Neural progenitor cell (in vitro differentiated cells): ENCODE measurements around the gene NOPCHAP1. TPM values are rescaled to one million over a fixed set of nuclear protein-coding genes. Genes with fewer than 3 reads are reported as not detected.

Experiments used
- DNase-seq: peaks from one replicate; pipeline ENCODE4 v3.0.0-alpha.2; 2016; ENCODE audit warnings: low spot score
- H2AFZ ChIP-seq: fragments of 200-600 bp; sonication (generic); replicated peaks from 2 replicates; pipeline ENCODE4 v1.6.1; 2016; ENCODE audit warnings: antibody characterized with exemption
- H3F3A ChIP-seq: fragments of 200-600 bp; sonication (generic); 2 replicates; pipeline ENCODE4 v1.6.1; 2016; ENCODE audit warnings: antibody characterized with exemption, low read depth
- H3K27ac ChIP-seq: fragments of 200-600 bp; sonication (generic); 2 replicates; pipeline ENCODE4 v1.5.1; 2016; ENCODE audit warnings: mild to moderate bottlenecking
- H3K27me3 ChIP-seq: fragments of 200-600 bp; sonication (generic); 2 replicates; pipeline ENCODE4 v1.6.1; 2016; ENCODE audit warnings: mild to moderate bottlenecking, moderate library complexity
- H3K36me3 ChIP-seq: fragments of 200-600 bp; sonication (generic); 2 replicates; pipeline ENCODE4 v1.5.1; 2016
- H3K4me1 ChIP-seq: fragments of 200-600 bp; sonication (generic); 2 replicates; pipeline ENCODE4 v1.6.1; 2016; ENCODE audit warnings: mixed run types
- H3K4me2 ChIP-seq: fragments of 200-600 bp; sonication (generic); 2 replicates; pipeline ENCODE4 v1.6.1; 2016
- H3K4me3 ChIP-seq: fragments of 200-600 bp; sonication (generic); 2 replicates; pipeline ENCODE4 v1.5.1; 2016
- H3K79me2 ChIP-seq: fragments of 200-600 bp; sonication (generic); 2 replicates; pipeline ENCODE4 v1.6.1; 2016; ENCODE audit warnings: low read depth
- H3K9ac ChIP-seq: fragments of 200-600 bp; sonication (generic); 2 replicates; pipeline ENCODE4 v1.6.1; 2016
- H3K9me3 ChIP-seq: fragments of 200-600 bp; sonication (generic); 2 replicates; pipeline ENCODE4 v1.5.1; 2016; ENCODE audit warnings: low read depth
- H4K20me1 ChIP-seq: fragments of 200-600 bp; sonication (generic); 2 replicates; pipeline ENCODE4 v1.6.1; 2016; ENCODE audit warnings: low read depth
- H3K27ac Mint-ChIP-seq: 3 replicates; pipeline ENCODE4 v1.8.0; 2021; ENCODE audit warnings: mixed read lengths
- H3K27me3 Mint-ChIP-seq: 2 replicates; pipeline ENCODE4 v1.8.0; 2022; ENCODE audit warnings: low read depth, mild to moderate bottlenecking, inconsistent platforms, moderate library complexity, mixed read lengths; ENCODE audit not compliant: insufficient read depth
- H3K36me3 Mint-ChIP-seq: 3 replicates; pipeline ENCODE4 v1.8.0; 2021; ENCODE audit warnings: mixed read lengths
- H3K4me1 Mint-ChIP-seq: 3 replicates; pipeline ENCODE4 v1.8.0; 2021; ENCODE audit warnings: mixed read lengths
- H3K4me3 Mint-ChIP-seq: 3 replicates; pipeline ENCODE4 v1.8.0; 2021; ENCODE audit warnings: mild to moderate bottlenecking, moderate library complexity, mixed read lengths
- H3K9me3 Mint-ChIP-seq: 3 replicates; pipeline ENCODE4 v1.8.0; 2020; ENCODE audit warnings: mixed read lengths
- EZH2 ChIP-seq: fragments of 200-600 bp; sonication (generic); IDR thresholded peaks from 2 replicates; pipeline ENCODE4 v1.6.1; 2017; ENCODE audit warnings: antibody characterized with exemption, mild to moderate bottlenecking, moderate library complexity
- EZH2phosphoT487 ChIP-seq: fragments of 200-600 bp; sonication (generic); IDR thresholded peaks from 2 replicates; pipeline ENCODE4 v1.6.1; 2017; ENCODE audit warnings: antibody characterized with exemption
- total RNA-seq: library from RNA; depleted of rRNA; stranded (reverse); fragments of >200 nt; gene quantifications from 2 replicates; pipeline ENCODE4 v1.2.3, GENCODE V29; 2015; ENCODE audit warnings: low replicate concordance
- TF ChIP-seq, protein P1 (sequence below): fragments of 200-600 bp; sonication (generic); IDR thresholded peaks from 2 replicates; pipeline ENCODE4 v1.5.1; 2017; ENCODE audit warnings: antibody characterized with exemption, mild to moderate bottlenecking

The NOPCHAP1 gene
- total RNA-seq, 1 donor from 2014 or later: 8.6 TPM

DNA sequence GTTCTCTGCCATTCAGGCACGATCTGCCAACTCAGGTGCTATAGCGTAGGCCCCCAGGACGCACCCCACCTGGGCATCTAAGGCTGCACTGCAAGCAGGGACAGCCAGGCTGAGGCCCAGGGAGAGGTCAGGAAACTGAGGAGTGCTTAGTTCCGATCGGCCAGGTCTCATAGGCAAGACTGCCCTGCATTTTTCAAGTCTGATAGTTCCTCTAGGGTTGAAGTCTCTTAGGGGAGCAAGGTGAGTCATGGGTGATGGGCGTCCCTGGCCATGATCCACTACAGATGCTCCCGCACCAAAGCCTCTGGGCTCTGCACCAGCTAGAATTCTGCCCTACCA is 13.2 kb downstream of the NOPCHAP1 start:
- peaks cover 67% of the 10 kb centered on the region for H3K36me3 Mint-ChIP-seq
- no peak overlapping the region for H3K27ac Mint-ChIP-seq
- H4K20me1 ChIP-seq: no peaks in the 10 kb centered on the region
- peaks cover 12% of the 10 kb centered on the region for H3K36me3 ChIP-seq
- no peaks in the 10 kb centered on the region for H3F3A ChIP-seq
- H2AFZ ChIP-seq: no peak overlapping the region
- no peak overlapping the region for H3K9ac ChIP-seq
- TF ChIP-seq EZH2phosphoT487: no peak
- no peak for TF ChIP-seq EZH2
- TF ChIP-seq, protein P1, sequence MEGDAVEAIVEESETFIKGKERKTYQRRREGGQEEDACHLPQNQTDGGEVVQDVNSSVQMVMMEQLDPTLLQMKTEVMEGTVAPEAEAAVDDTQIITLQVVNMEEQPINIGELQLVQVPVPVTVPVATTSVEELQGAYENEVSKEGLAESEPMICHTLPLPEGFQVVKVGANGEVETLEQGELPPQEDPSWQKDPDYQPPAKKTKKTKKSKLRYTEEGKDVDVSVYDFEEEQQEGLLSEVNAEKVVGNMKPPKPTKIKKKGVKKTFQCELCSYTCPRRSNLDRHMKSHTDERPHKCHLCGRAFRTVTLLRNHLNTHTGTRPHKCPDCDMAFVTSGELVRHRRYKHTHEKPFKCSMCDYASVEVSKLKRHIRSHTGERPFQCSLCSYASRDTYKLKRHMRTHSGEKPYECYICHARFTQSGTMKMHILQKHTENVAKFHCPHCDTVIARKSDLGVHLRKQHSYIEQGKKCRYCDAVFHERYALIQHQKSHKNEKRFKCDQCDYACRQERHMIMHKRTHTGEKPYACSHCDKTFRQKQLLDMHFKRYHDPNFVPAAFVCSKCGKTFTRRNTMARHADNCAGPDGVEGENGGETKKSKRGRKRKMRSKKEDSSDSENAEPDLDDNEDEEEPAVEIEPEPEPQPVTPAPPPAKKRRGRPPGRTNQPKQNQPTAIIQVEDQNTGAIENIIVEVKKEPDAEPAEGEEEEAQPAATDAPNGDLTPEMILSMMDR: no peak
- H3K27me3 Mint-ChIP-seq: peaks cover 4% of the 10 kb centered on the region
- H3K79me2 ChIP-seq: peaks cover 3% of the 10 kb centered on the region
- no peak for DNase-seq
- H3K9me3 Mint-ChIP-seq: no peaks in the 10 kb centered on the region
- no peak overlapping the region for H3K4me3 Mint-ChIP-seq
- no peak overlapping the region for H3K27ac ChIP-seq
- no peaks in the 10 kb centered on the region for H3K4me1 Mint-ChIP-seq
- no peaks in the 10 kb centered on the region for H3K9me3 ChIP-seq
- H3K4me2 ChIP-seq: no peak overlapping the region
- no peak overlapping the region for H3K4me3 ChIP-seq
- no peaks in the 10 kb centered on the region for H3K27me3 ChIP-seq
- no peaks in the 10 kb centered on the region for H3K4me1 ChIP-seq

DNA sequence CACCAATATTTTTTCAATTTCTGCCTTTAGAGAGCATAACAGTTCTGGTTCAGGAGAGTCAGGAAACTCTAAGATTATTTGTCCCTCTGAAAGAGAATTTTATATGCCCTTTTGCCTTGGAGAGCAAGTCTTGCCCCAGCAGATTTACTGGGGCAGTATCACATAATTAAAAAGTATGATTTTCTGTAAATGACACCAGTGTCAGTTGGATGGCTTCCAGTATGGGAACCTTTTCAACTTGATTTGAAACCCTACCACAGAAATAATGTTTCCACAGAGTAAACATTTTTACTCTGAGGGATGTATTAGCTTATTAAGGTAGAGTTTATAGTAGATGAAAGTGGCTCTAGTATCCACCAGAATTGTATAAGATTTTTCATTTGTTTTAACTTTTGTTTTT is 15.4 kb downstream of the NOPCHAP1 start:
- DNase-seq: no peak
- H3K4me1 Mint-ChIP-seq: no peaks in the 10 kb centered on the region
- no peaks in the 10 kb centered on the region for H3K4me1 ChIP-seq
- no peaks in the 10 kb centered on the region for H3K9me3 Mint-ChIP-seq
- no peak overlapping the region for H2AFZ ChIP-seq
- no peaks in the 10 kb centered on the region for H3K9me3 ChIP-seq
- peaks cover 16% of the 10 kb centered on the region for H3K36me3 ChIP-seq
- no peak overlapping the region for H3K4me3 ChIP-seq
- H3K27me3 ChIP-seq: no peaks in the 10 kb centered on the region
- no peak overlapping the region for H3K27ac Mint-ChIP-seq
- TF ChIP-seq EZH2: no peak
- no peak for TF ChIP-seq EZH2phosphoT487
- TF ChIP-seq, protein P1: no peak
- H4K20me1 ChIP-seq: no peaks in the 10 kb centered on the region
- H3K9ac ChIP-seq: no peak overlapping the region
- peaks cover 73% of the 10 kb centered on the region for H3K36me3 Mint-ChIP-seq
- no peak overlapping the region for H3K4me3 Mint-ChIP-seq
- H3K4me2 ChIP-seq: no peak overlapping the region
- peaks cover 6% of the 10 kb centered on the region for H3K79me2 ChIP-seq
- no peak overlapping the region for H3K27ac ChIP-seq
- no peaks in the 10 kb centered on the region for H3F3A ChIP-seq
- H3K27me3 Mint-ChIP-seq: peaks cover 4% of the 10 kb centered on the region

DNA sequence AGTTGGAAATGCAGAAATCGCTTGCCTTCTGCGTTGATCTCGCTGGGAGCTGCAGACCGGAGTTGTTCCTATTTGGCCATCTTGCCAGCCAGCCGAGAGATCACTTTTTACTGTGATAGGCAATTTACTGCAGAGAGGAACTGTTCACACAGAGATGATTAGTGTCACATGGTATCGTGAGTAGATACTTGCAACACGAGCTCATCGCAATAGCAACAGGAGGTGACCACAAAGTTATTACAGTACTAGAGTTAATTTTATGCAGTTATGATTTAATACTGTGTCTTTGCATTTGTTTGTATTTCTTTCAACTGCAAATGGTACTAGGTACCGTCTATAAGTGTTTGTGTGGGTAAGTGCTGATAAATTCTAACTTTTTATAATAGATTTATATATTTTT is 27.8 kb downstream of the NOPCHAP1 start:
- Mint-ChIP-seq H3K36me3 (peaks cover 55% of the 10 kb centered on the region), H3K4me1 (peaks cover 10% of the 10 kb centered on the region), H3K27ac (peak overlapping the region; percentile 32), H3K27me3 (no peaks in the 10 kb centered on the region), H3K9me3 (peaks cover 22% of the 10 kb centered on the region), H3K4me3 (no peak overlapping the region)
- H3K4me2 ChIP-seq: no peak overlapping the region
- H3F3A ChIP-seq: peaks cover 6% of the 10 kb centered on the region
- DNase-seq: no peak
- no peak overlapping the region for H3K4me3 ChIP-seq
- H2AFZ ChIP-seq: no peak overlapping the region
- H4K20me1 ChIP-seq: peaks cover 8% of the 10 kb centered on the region
- H3K36me3 ChIP-seq: peaks cover 8% of the 10 kb centered on the region
- no peaks in the 10 kb centered on the region for H3K27me3 ChIP-seq
- H3K4me1 ChIP-seq: peaks cover 9% of the 10 kb centered on the region
- no peak overlapping the region for H3K27ac ChIP-seq
- H3K79me2 ChIP-seq: peaks cover 26% of the 10 kb centered on the region
- TF ChIP-seq EZH2phosphoT487: no peak
- TF ChIP-seq, protein P1: no peak
- peaks cover 3% of the 10 kb centered on the region for H3K9me3 ChIP-seq
- H3K9ac ChIP-seq: no peak overlapping the region

DNA sequence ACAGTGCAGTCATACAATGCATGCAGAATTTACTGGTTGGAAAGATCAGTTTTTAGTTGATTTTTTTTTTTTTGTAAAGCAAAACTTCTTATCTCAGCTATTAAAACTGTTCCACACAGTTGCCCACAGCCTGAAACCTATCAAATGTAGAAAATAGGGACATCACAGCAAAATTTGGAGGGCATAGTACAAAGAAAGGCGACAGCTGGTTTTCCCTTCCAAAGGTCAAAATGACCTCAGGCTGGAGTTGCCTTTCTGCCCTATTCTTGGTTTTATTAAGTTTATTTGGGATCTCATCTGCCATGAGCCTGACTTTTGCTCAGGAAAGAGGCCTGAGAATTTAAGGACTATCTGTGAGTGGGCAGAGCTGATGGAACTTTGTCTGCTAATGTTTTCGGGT is 28.5 kb downstream of the NOPCHAP1 start:
- H3F3A ChIP-seq: peaks cover 13% of the 10 kb centered on the region
- Mint-ChIP-seq H3K27me3 (no peaks in the 10 kb centered on the region), H3K27ac (no peak overlapping the region), H3K36me3 (peaks cover 48% of the 10 kb centered on the region), H3K9me3 (peaks cover 16% of the 10 kb centered on the region), H3K4me1 (peaks cover 13% of the 10 kb centered on the region), H3K4me3 (no peak overlapping the region)
- H3K27ac ChIP-seq: no peak overlapping the region
- TF ChIP-seq, protein P1: no peak
- TF ChIP-seq EZH2phosphoT487 (no peak), EZH2 (no peak)
- peaks cover 8% of the 10 kb centered on the region for H3K36me3 ChIP-seq
- H3K79me2 ChIP-seq: peaks cover 19% of the 10 kb centered on the region
- no peak overlapping the region for H3K9ac ChIP-seq
- peaks cover 3% of the 10 kb centered on the region for H3K9me3 ChIP-seq
- no peak for DNase-seq
- peaks cover 12% of the 10 kb centered on the region for H3K4me1 ChIP-seq
- no peak overlapping the region for H2AFZ ChIP-seq
- no peaks in the 10 kb centered on the region for H3K27me3 ChIP-seq
- no peak overlapping the region for H3K4me2 ChIP-seq
- H4K20me1 ChIP-seq: peaks cover 8% of the 10 kb centered on the region
- no peak overlapping the region for H3K4me3 ChIP-seq
